Measurements from ENCODE around the gene IFT122.

DNA sequence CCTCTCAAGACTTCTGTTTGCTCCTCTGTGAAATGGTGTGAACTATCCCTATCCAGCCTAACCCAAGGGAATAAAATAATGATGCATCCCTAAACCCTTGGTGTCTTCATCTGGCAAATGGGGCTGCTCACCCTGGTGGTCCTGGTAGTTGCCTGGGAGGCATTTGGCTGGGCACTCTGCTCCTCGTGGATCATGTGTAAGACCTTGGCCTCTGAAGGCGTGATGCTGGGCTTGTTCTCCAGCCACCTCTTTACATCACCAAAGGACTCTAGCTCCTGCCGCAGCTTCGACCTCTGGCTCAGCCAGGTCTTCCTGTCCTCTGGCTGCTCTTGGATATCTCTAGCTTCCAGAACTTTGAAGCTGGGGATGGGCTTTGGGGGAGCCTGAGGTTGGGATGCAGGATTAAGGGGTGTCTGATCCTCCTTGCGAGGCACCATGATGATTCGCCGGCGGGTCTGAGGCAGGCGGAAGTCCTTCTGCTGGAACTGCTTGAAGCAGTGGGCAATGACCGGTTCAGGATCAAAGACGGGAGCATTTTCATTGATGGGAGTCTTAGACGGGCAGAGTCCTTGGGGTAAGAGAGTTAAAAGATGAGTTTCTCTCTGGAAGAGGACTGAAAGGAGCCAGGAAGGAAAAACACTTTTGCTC is 18.7 kb upstream of the IFT122 start:
- TF ChIP-seq POLR2AphosphoS5 (IDR thresholded peaks at IDR 0.05) (no peak), POLR2A (IDR thresholded peaks at IDR 0.05) (no peak), EP300 (IDR thresholded peaks at IDR 0.05) (no peak)
- TF ChIP-seq, protein P1, sequence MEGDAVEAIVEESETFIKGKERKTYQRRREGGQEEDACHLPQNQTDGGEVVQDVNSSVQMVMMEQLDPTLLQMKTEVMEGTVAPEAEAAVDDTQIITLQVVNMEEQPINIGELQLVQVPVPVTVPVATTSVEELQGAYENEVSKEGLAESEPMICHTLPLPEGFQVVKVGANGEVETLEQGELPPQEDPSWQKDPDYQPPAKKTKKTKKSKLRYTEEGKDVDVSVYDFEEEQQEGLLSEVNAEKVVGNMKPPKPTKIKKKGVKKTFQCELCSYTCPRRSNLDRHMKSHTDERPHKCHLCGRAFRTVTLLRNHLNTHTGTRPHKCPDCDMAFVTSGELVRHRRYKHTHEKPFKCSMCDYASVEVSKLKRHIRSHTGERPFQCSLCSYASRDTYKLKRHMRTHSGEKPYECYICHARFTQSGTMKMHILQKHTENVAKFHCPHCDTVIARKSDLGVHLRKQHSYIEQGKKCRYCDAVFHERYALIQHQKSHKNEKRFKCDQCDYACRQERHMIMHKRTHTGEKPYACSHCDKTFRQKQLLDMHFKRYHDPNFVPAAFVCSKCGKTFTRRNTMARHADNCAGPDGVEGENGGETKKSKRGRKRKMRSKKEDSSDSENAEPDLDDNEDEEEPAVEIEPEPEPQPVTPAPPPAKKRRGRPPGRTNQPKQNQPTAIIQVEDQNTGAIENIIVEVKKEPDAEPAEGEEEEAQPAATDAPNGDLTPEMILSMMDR (IDR thresholded peaks at IDR 0.05) = no peak

Measured in upper lobe of left lung (tissue), 4 donors.